A673 (cell line): ENCODE results near the gene SEH1L.

Experiments
- CTCF ChIP-seq: fragments of 300-800, 200-600 bp; sonication (generic); conservative IDR thresholded peaks from 2 replicates; pipeline ENCODE4 v1.5.1; 2017; ENCODE audit warnings: low read depth, mild to moderate bottlenecking, antibody characterized with exemption, low read length, moderate library complexity, mixed read lengths
- EZH2 ChIP-seq: fragments of 200-600 bp; sonication (generic); IDR thresholded peaks from 2 replicates; pipeline ENCODE4 v1.6.1; 2017; ENCODE audit warnings: borderline replicate concordance, low read depth, mild to moderate bottlenecking, mixed read lengths, antibody characterized with exemption, low read length; ENCODE audit not compliant: poor library complexity, severe bottlenecking

- TF ChIP-seq CTCF (no peak), EZH2 (no peak)
Measured at GRCh38 chr18:12929477-12930083, 18.2 kb upstream of the SEH1L start.
